ENCODE results near the gene MICA.
"Not testable (repeated sequence)": the region's sequence is repeated elsewhere in the genome, so short reads cannot be mapped to it uniquely, and the experiment has no call there.

Gene MICA

GRCh38 chr6:31422587-31422986 is 19.2 kb downstream of the MICA start:
- no peak for TF ChIP-seq LEF1 (IDR thresholded peaks at IDR 0.05; ENCODE audit: borderline replicate concordance)
- TF ChIP-seq ARNT (IDR thresholded peaks at IDR 0.05): no peak
- no peak for TF ChIP-seq HDGF (IDR thresholded peaks at IDR 0.05; ENCODE audit: borderline replicate concordance)
- no peak for TF ChIP-seq L3MBTL2 (conservative IDR thresholded peaks at IDR 0.05)
- TF ChIP-seq CTBP1 (IDR thresholded peaks at IDR 0.05; ENCODE audit: borderline replicate concordance): no peak
- TF ChIP-seq SP1 (IDR thresholded peaks at IDR 0.05): no peak
- no peak for TF ChIP-seq ELF4 (IDR thresholded peaks at IDR 0.05)
- TF ChIP-seq SUZ12 (IDR thresholded peaks at IDR 0.05): no peak
- TF ChIP-seq BHLHE40 (IDR thresholded peaks at IDR 0.05; ENCODE audit: borderline replicate concordance): no peak
- no peak for TF ChIP-seq FOXA1 (IDR thresholded peaks at IDR 0.05)
- TF ChIP-seq FOXK2 (IDR thresholded peaks at IDR 0.05): no peak
- no peak for TF ChIP-seq NFRKB (IDR thresholded peaks at IDR 0.05)
- TF ChIP-seq TARDBP (IDR thresholded peaks at IDR 0.05): no peak
- ChIA-PET CTCF (no interaction called here), POLR2A (no interaction called here)
- DNase-seq (ENCODE audit: extremely low spot score): no peak

- no peak for DNase-seq (ENCODE audit: extremely low spot score)
- TF ChIP-seq PKNOX1 (IDR thresholded peaks at IDR 0.05) (no peak), LEF1 (IDR thresholded peaks at IDR 0.05; ENCODE audit: borderline replicate concordance) (no peak), ZNF384 (IDR thresholded peaks at IDR 0.05) (no peak), CTBP1 (IDR thresholded peaks at IDR 0.05; ENCODE audit: borderline replicate concordance) (no peak), FOXM1 (IDR thresholded peaks at IDR 0.05; ENCODE audit: borderline replicate concordance) (no peak), HDGF (IDR thresholded peaks at IDR 0.05; ENCODE audit: borderline replicate concordance) (no peak), FOXA1 (IDR thresholded peaks at IDR 0.05) (no peak), FOXK2 (IDR thresholded peaks at IDR 0.05) (no peak), L3MBTL2 (conservative IDR thresholded peaks at IDR 0.05) (no peak), ELF4 (IDR thresholded peaks at IDR 0.05) (no peak), BHLHE40 (IDR thresholded peaks at IDR 0.05; ENCODE audit: borderline replicate concordance) (no peak), SUZ12 (IDR thresholded peaks at IDR 0.05) (no peak), TARDBP (IDR thresholded peaks at IDR 0.05) (no peak), ARNT (IDR thresholded peaks at IDR 0.05) (no peak), NFRKB (IDR thresholded peaks at IDR 0.05) (no peak), SP1 (IDR thresholded peaks at IDR 0.05) (no peak)
- POLR2A ChIA-PET: no interaction called here
- CTCF ChIA-PET: no interaction called here
These were observed 20.2 kb downstream of the MICA start for GRCh38 chr6:31423550-31423949.

DNA sequence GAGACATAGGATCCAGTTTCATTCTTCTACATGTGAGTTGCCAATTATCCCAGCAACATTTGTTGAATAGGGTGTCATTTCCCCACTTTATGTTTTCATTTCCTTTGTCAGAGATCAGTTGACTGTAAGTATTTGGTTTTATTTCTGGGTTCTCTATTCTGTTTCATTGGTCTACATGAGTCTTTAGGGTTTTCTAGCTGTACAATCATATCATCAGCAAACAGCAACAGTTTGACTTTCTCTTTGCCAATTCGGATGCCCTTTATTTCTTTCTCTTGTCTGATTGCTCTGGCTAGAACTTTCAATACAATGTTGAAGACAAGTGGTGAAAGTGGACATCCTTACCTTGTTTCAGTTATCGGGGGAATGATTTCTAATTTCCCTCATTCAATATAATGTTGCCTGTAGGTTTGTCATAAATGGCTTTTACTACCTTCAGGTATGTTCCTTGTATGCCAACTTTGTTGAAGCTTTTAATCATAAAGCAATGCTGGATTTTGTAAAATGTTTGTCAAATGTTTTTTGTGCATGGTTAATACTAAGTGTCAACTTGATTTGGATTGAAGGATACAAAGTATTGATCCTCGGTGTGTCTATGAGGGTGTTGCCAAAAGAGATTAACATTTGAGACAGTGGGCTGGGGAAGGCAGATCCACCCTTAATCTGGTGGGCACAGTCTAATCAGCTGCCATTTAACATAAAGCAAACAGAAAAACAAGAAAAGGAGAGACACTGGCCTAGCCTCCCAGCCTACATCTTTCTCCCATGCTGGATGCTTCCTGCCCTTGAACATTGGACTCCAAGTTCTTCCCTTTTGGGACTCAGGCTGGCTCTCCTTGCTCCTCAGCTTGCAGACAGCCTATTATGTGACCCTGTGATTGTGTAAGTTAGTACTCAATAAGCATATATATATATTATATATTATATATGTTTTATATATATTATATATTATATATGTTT is 23.3 kb downstream of the MICA start:
- POLR2A ChIA-PET: no interaction called here
- TF ChIP-seq SUZ12 (IDR thresholded peaks at IDR 0.05): no peak
- TF ChIP-seq LEF1 (IDR thresholded peaks at IDR 0.05; ENCODE audit: borderline replicate concordance): no peak
- no peak for TF ChIP-seq NFRKB (IDR thresholded peaks at IDR 0.05)
- TF ChIP-seq ZNF384 (IDR thresholded peaks at IDR 0.05): no peak
- TF ChIP-seq L3MBTL2 (conservative IDR thresholded peaks at IDR 0.05): no peak
- TF ChIP-seq FOXA1 (IDR thresholded peaks at IDR 0.05): no peak
- no peak for TF ChIP-seq ELF4 (IDR thresholded peaks at IDR 0.05)
- no peak for TF ChIP-seq FOXM1 (IDR thresholded peaks at IDR 0.05; ENCODE audit: borderline replicate concordance)
- no peak for TF ChIP-seq CTBP1 (IDR thresholded peaks at IDR 0.05; ENCODE audit: borderline replicate concordance)
- no peak for TF ChIP-seq TARDBP (IDR thresholded peaks at IDR 0.05)
- CTCF ChIA-PET: no interaction called here
- no peak for DNase-seq (ENCODE audit: extremely low spot score)

DNA sequence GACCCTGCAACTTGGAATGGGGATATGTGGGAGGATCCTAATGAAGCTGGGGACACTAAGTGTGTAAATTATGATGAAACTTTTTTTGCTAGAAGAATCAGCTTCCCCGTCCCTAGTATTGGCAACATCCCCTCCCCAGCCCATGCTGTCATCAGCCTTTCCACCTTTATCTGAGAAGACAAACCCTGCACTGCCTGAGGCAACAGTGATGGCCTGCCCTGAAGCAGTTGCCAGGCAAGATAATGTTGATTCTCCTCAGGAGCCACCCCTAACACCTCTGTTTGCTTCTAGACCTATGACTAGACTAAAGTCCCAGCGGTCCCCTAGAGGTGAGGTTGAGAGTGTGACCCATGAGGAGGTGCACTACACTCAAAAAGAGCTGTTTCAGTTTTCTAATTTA is 27.1 kb downstream of the MICA start:
- TF ChIP-seq BHLHE40 (IDR thresholded peaks at IDR 0.05; ENCODE audit: borderline replicate concordance): no peak
- TF ChIP-seq NFRKB (IDR thresholded peaks at IDR 0.05): no peak
- TF ChIP-seq FOXK2 (IDR thresholded peaks at IDR 0.05): no peak
- no peak for TF ChIP-seq TARDBP (IDR thresholded peaks at IDR 0.05)
- no peak for TF ChIP-seq PKNOX1 (IDR thresholded peaks at IDR 0.05)
- TF ChIP-seq LEF1 (IDR thresholded peaks at IDR 0.05; ENCODE audit: borderline replicate concordance): no peak
- no peak for TF ChIP-seq SP1 (IDR thresholded peaks at IDR 0.05)
- no peak for TF ChIP-seq FOXA1 (IDR thresholded peaks at IDR 0.05)
- no peak for TF ChIP-seq HDGF (IDR thresholded peaks at IDR 0.05; ENCODE audit: borderline replicate concordance)
- no peak for TF ChIP-seq SUZ12 (IDR thresholded peaks at IDR 0.05)
- no peak for TF ChIP-seq L3MBTL2 (conservative IDR thresholded peaks at IDR 0.05)
- CTCF ChIA-PET: no interaction called here
- DNase-seq (ENCODE audit: extremely low spot score): no peak
- POLR2A ChIA-PET: no interaction called here

GRCh38 chr6:31435051-31435450 is 31.7 kb downstream of the MICA start:
- CTCF ChIA-PET: not testable (repeated sequence)

GRCh38 chr6:31438222-31438621 is 34.8 kb downstream of the MICA start:
- no peak for DNase-seq (ENCODE audit: extremely low spot score)
- ChIA-PET CTCF (no interaction called here), POLR2A (no interaction called here)
- TF ChIP-seq ARNT (IDR thresholded peaks at IDR 0.05) (no peak), SP1 (IDR thresholded peaks at IDR 0.05) (no peak)

More at GRCh38 chr6:31435051-31435450, 31.7 kb downstream of the MICA start:
- POLR2A ChIA-PET; DNase-seq (ENCODE audit: extremely low spot score): not testable (repeated sequence)

GRCh38 chr6:31438677-31439076 is 35.3 kb downstream of the MICA start:
- no peak for DNase-seq (ENCODE audit: extremely low spot score)
- POLR2A ChIA-PET: no interaction called here
- TF ChIP-seq FOXM1 (IDR thresholded peaks at IDR 0.05; ENCODE audit: borderline replicate concordance) (no peak), ELF4 (IDR thresholded peaks at IDR 0.05) (no peak), SP1 (IDR thresholded peaks at IDR 0.05) (no peak), LEF1 (IDR thresholded peaks at IDR 0.05; ENCODE audit: borderline replicate concordance) (no peak), BHLHE40 (IDR thresholded peaks at IDR 0.05; ENCODE audit: borderline replicate concordance) (no peak), NFRKB (IDR thresholded peaks at IDR 0.05) (no peak), FOXK2 (IDR thresholded peaks at IDR 0.05) (no peak), ZNF384 (IDR thresholded peaks at IDR 0.05) (no peak)
- CTCF ChIA-PET: no interaction called here

Measured in HEK293T (cell line).